ENCODE results near the gene SLC39A13.

- TF ChIP-seq POLR2A (IDR thresholded peaks at IDR 0.05; ENCODE audit: low read depth, low read length) = no peak
- no peak for TF ChIP-seq TAF1 (IDR thresholded peaks at IDR 0.05; ENCODE audit: borderline replicate concordance, low read depth, low read length)
Measured at GRCh38 chr11:47443028-47443700, 34.8 kb downstream of the SLC39A13 start.

Measured in GM12892 (cell line).